Neural progenitor cell (in vitro differentiated cells): ENCODE data around the gene LPA. TPM values are rescaled to one million over a fixed set of nuclear protein-coding genes. Genes with fewer than 3 reads are reported as not detected.

ENCODE experiments used
- DNase-seq: peaks from one replicate; pipeline ENCODE4 v3.0.0-alpha.2; 2016; ENCODE audit warnings: low spot score
- H2AFZ ChIP-seq: fragments of 200-600 bp; sonication (generic); replicated peaks from 2 replicates; pipeline ENCODE4 v1.6.1; 2016; ENCODE audit warnings: antibody characterized with exemption
- H3F3A ChIP-seq: fragments of 200-600 bp; sonication (generic); 2 replicates; pipeline ENCODE4 v1.6.1; 2016; ENCODE audit warnings: antibody characterized with exemption, low read depth
- H3K27ac ChIP-seq: fragments of 200-600 bp; sonication (generic); 2 replicates; pipeline ENCODE4 v1.5.1; 2016; ENCODE audit warnings: mild to moderate bottlenecking
- H3K27me3 ChIP-seq: fragments of 200-600 bp; sonication (generic); 2 replicates; pipeline ENCODE4 v1.6.1; 2016; ENCODE audit warnings: mild to moderate bottlenecking, moderate library complexity
- H3K36me3 ChIP-seq: fragments of 200-600 bp; sonication (generic); 2 replicates; pipeline ENCODE4 v1.5.1; 2016
- H3K4me1 ChIP-seq: fragments of 200-600 bp; sonication (generic); 2 replicates; pipeline ENCODE4 v1.6.1; 2016; ENCODE audit warnings: mixed run types
- H3K4me2 ChIP-seq: fragments of 200-600 bp; sonication (generic); 2 replicates; pipeline ENCODE4 v1.6.1; 2016
- H3K4me3 ChIP-seq: fragments of 200-600 bp; sonication (generic); 2 replicates; pipeline ENCODE4 v1.5.1; 2016
- H3K79me2 ChIP-seq: fragments of 200-600 bp; sonication (generic); 2 replicates; pipeline ENCODE4 v1.6.1; 2016; ENCODE audit warnings: low read depth
- H3K9ac ChIP-seq: fragments of 200-600 bp; sonication (generic); 2 replicates; pipeline ENCODE4 v1.6.1; 2016
- H3K9me3 ChIP-seq: fragments of 200-600 bp; sonication (generic); 2 replicates; pipeline ENCODE4 v1.5.1; 2016; ENCODE audit warnings: low read depth
- H4K20me1 ChIP-seq: fragments of 200-600 bp; sonication (generic); 2 replicates; pipeline ENCODE4 v1.6.1; 2016; ENCODE audit warnings: low read depth
- H3K27ac Mint-ChIP-seq: 3 replicates; pipeline ENCODE4 v1.8.0; 2021; ENCODE audit warnings: mixed read lengths
- H3K27me3 Mint-ChIP-seq: 2 replicates; pipeline ENCODE4 v1.8.0; 2022; ENCODE audit warnings: low read depth, mild to moderate bottlenecking, inconsistent platforms, moderate library complexity, mixed read lengths; ENCODE audit not compliant: insufficient read depth
- H3K36me3 Mint-ChIP-seq: 3 replicates; pipeline ENCODE4 v1.8.0; 2021; ENCODE audit warnings: mixed read lengths
- H3K4me1 Mint-ChIP-seq: 3 replicates; pipeline ENCODE4 v1.8.0; 2021; ENCODE audit warnings: mixed read lengths
- H3K4me3 Mint-ChIP-seq: 3 replicates; pipeline ENCODE4 v1.8.0; 2021; ENCODE audit warnings: mild to moderate bottlenecking, moderate library complexity, mixed read lengths
- H3K9me3 Mint-ChIP-seq: 3 replicates; pipeline ENCODE4 v1.8.0; 2020; ENCODE audit warnings: mixed read lengths
- EZH2 ChIP-seq: fragments of 200-600 bp; sonication (generic); IDR thresholded peaks from 2 replicates; pipeline ENCODE4 v1.6.1; 2017; ENCODE audit warnings: antibody characterized with exemption, mild to moderate bottlenecking, moderate library complexity
- EZH2phosphoT487 ChIP-seq: fragments of 200-600 bp; sonication (generic); IDR thresholded peaks from 2 replicates; pipeline ENCODE4 v1.6.1; 2017; ENCODE audit warnings: antibody characterized with exemption
- total RNA-seq: library from RNA; depleted of rRNA; stranded (reverse); fragments of >200 nt; gene quantifications from 2 replicates; pipeline ENCODE4 v1.2.3, GENCODE V29; 2015; ENCODE audit warnings: low replicate concordance
- TF ChIP-seq, protein P1 (sequence below): fragments of 200-600 bp; sonication (generic); IDR thresholded peaks from 2 replicates; pipeline ENCODE4 v1.5.1; 2017; ENCODE audit warnings: antibody characterized with exemption, mild to moderate bottlenecking

LPA gene
- total RNA-seq, 1 donor from 2014 or later = not detected

DNA sequence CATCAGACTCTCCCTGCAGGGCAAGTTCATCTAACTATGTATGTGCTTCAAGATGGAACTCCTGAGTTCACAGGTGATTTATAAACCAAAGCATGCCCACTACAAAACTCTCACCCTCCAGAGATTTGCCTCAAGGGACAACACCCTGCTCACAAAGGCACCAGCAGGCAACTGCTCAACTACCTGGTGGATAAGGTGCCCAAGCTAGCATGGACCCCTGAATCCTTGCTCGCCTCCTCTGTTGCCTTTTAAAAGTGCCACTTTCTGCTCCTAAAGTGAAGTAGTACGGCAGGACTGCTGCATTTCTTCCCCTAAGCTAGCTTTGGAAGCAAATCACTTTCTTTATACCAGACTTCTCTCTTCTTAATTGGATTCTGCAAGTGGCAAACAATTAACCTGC is 1.2 kb downstream of the LPA start:
- no peaks in the 10 kb centered on the region for H3K9me3 ChIP-seq
- H3K4me1 ChIP-seq = no peaks in the 10 kb centered on the region
- H3K36me3 ChIP-seq = no peaks in the 10 kb centered on the region
- TF ChIP-seq EZH2 (no peak), EZH2phosphoT487 (no peak)
- TF ChIP-seq, protein P1, sequence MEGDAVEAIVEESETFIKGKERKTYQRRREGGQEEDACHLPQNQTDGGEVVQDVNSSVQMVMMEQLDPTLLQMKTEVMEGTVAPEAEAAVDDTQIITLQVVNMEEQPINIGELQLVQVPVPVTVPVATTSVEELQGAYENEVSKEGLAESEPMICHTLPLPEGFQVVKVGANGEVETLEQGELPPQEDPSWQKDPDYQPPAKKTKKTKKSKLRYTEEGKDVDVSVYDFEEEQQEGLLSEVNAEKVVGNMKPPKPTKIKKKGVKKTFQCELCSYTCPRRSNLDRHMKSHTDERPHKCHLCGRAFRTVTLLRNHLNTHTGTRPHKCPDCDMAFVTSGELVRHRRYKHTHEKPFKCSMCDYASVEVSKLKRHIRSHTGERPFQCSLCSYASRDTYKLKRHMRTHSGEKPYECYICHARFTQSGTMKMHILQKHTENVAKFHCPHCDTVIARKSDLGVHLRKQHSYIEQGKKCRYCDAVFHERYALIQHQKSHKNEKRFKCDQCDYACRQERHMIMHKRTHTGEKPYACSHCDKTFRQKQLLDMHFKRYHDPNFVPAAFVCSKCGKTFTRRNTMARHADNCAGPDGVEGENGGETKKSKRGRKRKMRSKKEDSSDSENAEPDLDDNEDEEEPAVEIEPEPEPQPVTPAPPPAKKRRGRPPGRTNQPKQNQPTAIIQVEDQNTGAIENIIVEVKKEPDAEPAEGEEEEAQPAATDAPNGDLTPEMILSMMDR = no peak
- DNase-seq = no peak
- Mint-ChIP-seq H3K27ac (no peak overlapping the region), H3K9me3 (peaks cover 5% of the 10 kb centered on the region), H3K36me3 (no peaks in the 10 kb centered on the region), H3K27me3 (no peaks in the 10 kb centered on the region), H3K4me3 (no peak overlapping the region), H3K4me1 (peaks cover 4% of the 10 kb centered on the region)
- H2AFZ ChIP-seq = no peak overlapping the region
- H3K27me3 ChIP-seq = peaks cover 14% of the 10 kb centered on the region
- H3K4me2 ChIP-seq = no peak overlapping the region
- H3F3A ChIP-seq = no peaks in the 10 kb centered on the region
- no peak overlapping the region for H3K9ac ChIP-seq
- H4K20me1 ChIP-seq = no peaks in the 10 kb centered on the region
- H3K4me3 ChIP-seq = no peak overlapping the region
- H3K27ac ChIP-seq = no peak overlapping the region
- no peaks in the 10 kb centered on the region for H3K79me2 ChIP-seq

DNA sequence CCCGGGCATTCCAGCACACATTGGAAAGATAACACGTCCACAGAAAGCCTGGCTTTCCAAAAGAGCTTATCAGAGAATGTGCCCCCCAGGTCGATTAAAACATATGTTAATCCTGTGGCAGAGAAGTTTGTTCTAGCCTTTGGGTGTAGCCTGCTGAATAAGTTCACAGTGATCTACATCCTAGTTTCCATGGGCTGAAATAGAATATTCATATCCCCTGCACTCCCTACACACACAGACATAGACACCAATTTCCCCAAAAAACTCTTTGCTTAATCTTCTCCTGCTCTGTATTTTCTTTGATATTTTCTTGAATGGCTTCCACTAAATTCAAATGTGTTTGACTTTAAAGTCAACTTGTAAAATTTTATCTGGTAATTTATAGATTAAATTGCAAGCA is 1.6 kb downstream of the LPA start:
- Histone ChIP-seq H3K4me3 (no peak overlapping the region), H2AFZ (no peak overlapping the region), H4K20me1 (no peaks in the 10 kb centered on the region), H3K9me3 (no peaks in the 10 kb centered on the region), H3K4me1 (no peaks in the 10 kb centered on the region), H3K27me3 (peaks cover 9% of the 10 kb centered on the region), H3F3A (no peaks in the 10 kb centered on the region), H3K36me3 (no peaks in the 10 kb centered on the region), H3K27ac (no peak overlapping the region), H3K79me2 (no peaks in the 10 kb centered on the region), H3K4me2 (no peak overlapping the region), H3K9ac (no peak overlapping the region)
- Mint-ChIP-seq H3K4me3 (no peak overlapping the region), H3K27ac (no peak overlapping the region), H3K36me3 (no peaks in the 10 kb centered on the region), H3K27me3 (no peaks in the 10 kb centered on the region), H3K4me1 (peaks cover 4% of the 10 kb centered on the region), H3K9me3 (peaks cover 9% of the 10 kb centered on the region)
- TF ChIP-seq EZH2 (no peak), EZH2phosphoT487 (no peak)
- TF ChIP-seq, protein P1 = no peak
- DNase-seq = no peak

DNA sequence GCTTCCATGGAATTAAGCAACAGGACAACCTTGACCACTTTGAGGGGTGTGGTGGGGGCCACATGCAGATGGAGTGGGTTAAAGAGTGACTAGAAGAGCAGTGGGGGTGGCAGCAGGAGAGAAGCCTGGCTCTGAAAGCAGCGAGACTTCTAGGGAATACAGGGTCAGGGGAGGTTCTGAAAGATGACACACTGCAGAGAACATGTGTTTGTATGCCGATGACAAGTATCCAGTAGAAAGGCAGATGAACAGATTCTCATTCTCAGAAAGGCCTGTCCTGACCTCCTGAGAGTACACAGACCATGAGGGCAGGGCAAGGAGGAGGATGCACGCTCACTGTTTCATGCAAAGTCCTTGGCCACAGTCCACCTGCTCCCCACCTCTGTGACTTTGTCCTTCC is 2.9 kb downstream of the LPA start:
- no peak for DNase-seq
- Mint-ChIP-seq H3K4me3 (no peak overlapping the region), H3K4me1 (peaks cover 4% of the 10 kb centered on the region), H3K27ac (no peak overlapping the region), H3K27me3 (no peaks in the 10 kb centered on the region), H3K9me3 (peaks cover 16% of the 10 kb centered on the region), H3K36me3 (no peaks in the 10 kb centered on the region)
- Histone ChIP-seq H3K9ac (no peak overlapping the region), H3F3A (no peaks in the 10 kb centered on the region), H4K20me1 (no peaks in the 10 kb centered on the region), H3K27me3 (no peaks in the 10 kb centered on the region), H3K79me2 (no peaks in the 10 kb centered on the region), H3K4me3 (no peak overlapping the region), H2AFZ (no peak overlapping the region), H3K9me3 (no peaks in the 10 kb centered on the region), H3K4me1 (no peaks in the 10 kb centered on the region), H3K27ac (no peak overlapping the region), H3K4me2 (no peak overlapping the region), H3K36me3 (no peaks in the 10 kb centered on the region)
- TF ChIP-seq, protein P1 = no peak
- no peak for TF ChIP-seq EZH2phosphoT487
- TF ChIP-seq EZH2 = no peak

DNA sequence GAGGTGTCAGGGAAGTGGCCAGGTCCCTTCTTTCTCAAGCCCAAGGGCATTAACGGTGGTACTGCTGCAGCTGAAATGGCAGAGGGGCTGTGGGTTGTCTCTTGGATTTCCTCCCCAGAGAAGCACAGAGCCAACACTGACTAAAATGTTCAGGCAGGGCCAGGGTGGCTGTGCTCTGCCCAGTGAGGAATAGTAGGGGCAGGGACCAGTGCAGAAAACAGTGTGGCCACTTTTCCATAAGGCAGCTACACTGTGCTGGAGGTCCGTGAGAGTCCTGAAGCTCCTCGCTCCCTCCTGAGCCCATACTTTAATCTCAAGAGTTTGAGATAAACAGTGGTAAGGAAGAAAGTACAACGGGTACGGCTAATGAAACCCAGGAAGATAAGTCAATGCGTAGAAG is 4.5 kb downstream of the LPA start:
- Histone ChIP-seq H3K9ac (no peak overlapping the region), H3K79me2 (no peaks in the 10 kb centered on the region), H3K27ac (no peak overlapping the region), H3K27me3 (no peaks in the 10 kb centered on the region), H2AFZ (no peak overlapping the region), H3K4me3 (no peak overlapping the region), H3K9me3 (no peaks in the 10 kb centered on the region), H3K4me2 (no peak overlapping the region), H3K4me1 (no peaks in the 10 kb centered on the region), H3K36me3 (no peaks in the 10 kb centered on the region), H4K20me1 (no peaks in the 10 kb centered on the region), H3F3A (no peaks in the 10 kb centered on the region)
- Mint-ChIP-seq H3K9me3 (peaks cover 19% of the 10 kb centered on the region), H3K36me3 (no peaks in the 10 kb centered on the region), H3K4me1 (peaks cover 4% of the 10 kb centered on the region), H3K4me3 (no peak overlapping the region), H3K27me3 (no peaks in the 10 kb centered on the region), H3K27ac (no peak overlapping the region)
- no peak for DNase-seq
- TF ChIP-seq, protein P1 = no peak
- TF ChIP-seq EZH2 = no peak
